Lower leg skin (tissue), 3 donors: ENCODE measurements around the gene CCR9.

Experiments used
- POLR2A ChIP-seq, 2 donors: fragments of 450-650 bp; IDR thresholded peaks; one replicate each; pipeline ENCODE4 v1.6.1; 2016 to 2017; ENCODE audit warnings: antibody characterized with exemption in 2 of 2, mild to moderate bottlenecking in 1 of 2, moderate library complexity in 1 of 2
- TF ChIP-seq, protein P1 (sequence below), 3 donors: fragments of 450-650 bp; IDR thresholded peaks; one replicate each; pipeline ENCODE4 v1.5.1; 2016; ENCODE audit warnings: antibody characterized with exemption in 3 of 3, mild to moderate bottlenecking in 3 of 3, moderate library complexity in 2 of 3

DNA sequence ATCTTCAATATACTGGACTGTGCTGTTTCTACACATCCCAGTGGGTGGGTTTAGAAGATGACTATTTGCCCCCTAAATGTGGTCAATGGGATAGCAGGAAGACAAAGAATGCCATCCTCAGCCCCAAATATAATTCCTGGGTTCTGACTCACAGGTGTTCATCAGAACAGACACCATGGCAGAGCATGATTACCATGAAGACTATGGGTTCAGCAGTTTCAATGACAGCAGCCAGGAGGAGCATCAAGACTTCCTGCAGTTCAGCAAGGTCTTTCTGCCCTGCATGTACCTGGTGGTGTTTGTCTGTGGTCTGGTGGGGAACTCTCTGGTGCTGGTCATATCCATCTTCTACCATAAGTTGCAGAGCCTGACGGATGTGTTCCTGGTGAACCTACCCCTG lies 60.0 kb downstream of the CCR9 start:
- TF ChIP-seq, protein P1, sequence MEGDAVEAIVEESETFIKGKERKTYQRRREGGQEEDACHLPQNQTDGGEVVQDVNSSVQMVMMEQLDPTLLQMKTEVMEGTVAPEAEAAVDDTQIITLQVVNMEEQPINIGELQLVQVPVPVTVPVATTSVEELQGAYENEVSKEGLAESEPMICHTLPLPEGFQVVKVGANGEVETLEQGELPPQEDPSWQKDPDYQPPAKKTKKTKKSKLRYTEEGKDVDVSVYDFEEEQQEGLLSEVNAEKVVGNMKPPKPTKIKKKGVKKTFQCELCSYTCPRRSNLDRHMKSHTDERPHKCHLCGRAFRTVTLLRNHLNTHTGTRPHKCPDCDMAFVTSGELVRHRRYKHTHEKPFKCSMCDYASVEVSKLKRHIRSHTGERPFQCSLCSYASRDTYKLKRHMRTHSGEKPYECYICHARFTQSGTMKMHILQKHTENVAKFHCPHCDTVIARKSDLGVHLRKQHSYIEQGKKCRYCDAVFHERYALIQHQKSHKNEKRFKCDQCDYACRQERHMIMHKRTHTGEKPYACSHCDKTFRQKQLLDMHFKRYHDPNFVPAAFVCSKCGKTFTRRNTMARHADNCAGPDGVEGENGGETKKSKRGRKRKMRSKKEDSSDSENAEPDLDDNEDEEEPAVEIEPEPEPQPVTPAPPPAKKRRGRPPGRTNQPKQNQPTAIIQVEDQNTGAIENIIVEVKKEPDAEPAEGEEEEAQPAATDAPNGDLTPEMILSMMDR (IDR thresholded peaks at IDR 0.05) = no peak
- TF ChIP-seq POLR2A (IDR thresholded peaks at IDR 0.05) = no peak
